SH-SY5Y (cell line): ENCODE data around the gene KIF1A.

Source experiments
- GATA2 ChIP-seq: IDR thresholded peaks from 2 replicates; pipeline ENCODE4 v1.6.1; 2011; ENCODE audit warnings: mild to moderate bottlenecking, low read depth, low read length
- GATA3 ChIP-seq: IDR thresholded peaks from 2 replicates; pipeline ENCODE4 v1.6.1; 2011; ENCODE audit warnings: low read depth, mild to moderate bottlenecking, low read length, moderate library complexity

The KIF1A gene

GRCh38 chr2:240803191-240803590 lies 16.8 kb downstream of the KIF1A start:
- no peak for TF ChIP-seq GATA3
- no peak for TF ChIP-seq GATA2

- TF ChIP-seq GATA3 (no peak), GATA2 (no peak)
These were observed 20.8 kb downstream of the KIF1A start for GRCh38 chr2:240799033-240799820.

- TF ChIP-seq GATA2 (no peak), GATA3 (no peak)
These were observed 21.6 kb downstream of the KIF1A start for GRCh38 chr2:240798327-240798905.

GRCh38 chr2:240797914-240798313 lies 22.1 kb downstream of the KIF1A start:
- TF ChIP-seq GATA2 (no peak), GATA3 (no peak)

- TF ChIP-seq GATA2 (no peak), GATA3 (no peak)
These were observed 22.5 kb downstream of the KIF1A start for GRCh38 chr2:240797500-240797895.

- TF ChIP-seq GATA3 (no peak), GATA2 (no peak)
These were observed 23.2 kb downstream of the KIF1A start for GRCh38 chr2:240796543-240797499.

GRCh38 chr2:240795916-240796510 lies 24.0 kb downstream of the KIF1A start:
- TF ChIP-seq GATA2, result no peak
- TF ChIP-seq GATA3, result no peak

GRCh38 chr2:240795454-240795853 lies 24.6 kb downstream of the KIF1A start:
- TF ChIP-seq GATA3 (no peak), GATA2 (no peak)

- TF ChIP-seq GATA2 (no peak), GATA3 (no peak)
These were observed 25.8 kb downstream of the KIF1A start for GRCh38 chr2:240794178-240794721.

- TF ChIP-seq GATA2 (no peak), GATA3 (no peak)
These were observed 26.5 kb downstream of the KIF1A start for GRCh38 chr2:240793313-240794177.

GRCh38 chr2:240792629-240793312 lies 27.2 kb downstream of the KIF1A start:
- TF ChIP-seq GATA3 (no peak), GATA2 (no peak)
